Measurements from ENCODE around the gene DRC1. TPM values are rescaled to one million over a fixed set of nuclear protein-coding genes. Genes with fewer than 3 reads are reported as not detected.

DRC1 gene
- total and polyA plus RNA-seq, 2 of the 13 experiments (the other 11 are each of a cell fraction or from before 2014, with no cell fraction given): 0.07 TPM; not detected in 1

DNA sequence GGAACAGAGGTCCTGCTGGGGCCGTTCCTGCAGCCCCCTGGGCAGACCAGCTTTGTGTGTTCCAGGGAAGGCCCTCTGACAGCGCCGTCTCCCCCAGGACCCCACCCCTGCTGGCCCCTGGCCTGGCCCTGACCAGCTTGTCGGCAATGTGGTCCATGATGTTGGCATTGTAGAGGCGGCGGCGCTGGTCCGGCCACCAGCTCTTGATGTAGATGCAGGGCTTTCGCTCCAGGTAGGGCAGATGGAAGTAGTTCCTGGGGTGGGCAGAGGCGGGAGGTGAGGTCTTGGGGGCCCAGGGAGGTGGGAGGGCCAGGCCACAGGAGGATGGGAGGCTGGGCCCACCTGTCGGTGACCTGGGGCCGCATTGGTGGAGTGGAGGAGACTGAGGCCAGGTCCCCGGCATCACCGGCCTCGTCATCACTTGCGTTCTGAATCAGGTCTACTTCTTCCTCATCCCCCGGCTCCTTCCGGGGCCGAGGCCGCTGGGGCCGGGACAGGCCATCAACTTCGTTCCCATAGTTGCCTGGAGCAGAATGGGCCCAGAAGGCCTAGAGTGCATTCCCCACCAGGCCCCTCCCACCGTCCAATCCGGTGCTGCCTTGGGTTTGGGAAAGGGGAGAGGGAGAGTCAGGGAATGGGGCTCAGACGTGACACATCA, 77.5 kb downstream of the DRC1 start (continued):
- TF ChIP-seq SMARCC2 (IDR thresholded peaks at IDR 0.05): no peak
- TF ChIP-seq HNF1B (CRISPR knock-in tag; IDR thresholded peaks at IDR 0.05): no peak

GRCh38 chr2:26479789-26480565, 78.3 kb downstream of the DRC1 start:
- 12% methylated on average over 6 of the region's 21 CpGs for WGBS (ENCODE audit: low lambda C conversion rate)
- Histone ChIP-seq H3K36me3 (replicated peaks in 1 of 2; ENCODE audit: control insufficient read depth in 1 of 2, insufficient read depth in 2 of 2, low read length in 2 of 2) (no peaks in the 10 kb centered on the region), H3K79me2 (ENCODE audit: insufficient read depth, low read length) (no peaks in the 10 kb centered on the region), H3K9me3 (ENCODE audit: low read length) (no peaks in the 10 kb centered on the region), H2AFZ (ENCODE audit: low read length) (no peak overlapping the region), H4K20me1 (ENCODE audit: insufficient read depth, low read length) (no peaks in the 10 kb centered on the region), H3K27me3 (ENCODE audit: control insufficient read depth in 1 of 2, insufficient read depth in 2 of 2, low read length in 2 of 2) (peaks cover 0 to 25% of the 10 kb centered on the region in 2 experiments; a peak in 3 of 5 replicates), H3K9ac (ENCODE audit: insufficient read depth, low read depth, low read length) (no peak overlapping the region; the same call in 1 of the 2 replicates), H3K27ac (ENCODE audit: extremely low read length, insufficient read depth, low read length) (no peak overlapping the region), H3K4me1 (ENCODE audit: insufficient read depth, low read length) (peaks cover 40% of the 10 kb centered on the region), H3K4me3 (replicated peaks in 1 of 3; ENCODE audit: insufficient read depth in 1 of 3, low read depth in 2 of 3, low read length in 3 of 3) (peak overlapping the region in 1 of 3 experiments; percentile 61; a peak in 1 of 6 replicates), H3K4me2 (ENCODE audit: low read depth, low read length) (peak overlapping the region; percentile 68)
- ATAC-seq: peak; percentile 28
- in situ Hi-C loops (cut with HindIII; ENCODE audit: extremely low pct_ligation_motif_present, low pct_unique_long_range_greater_than_20kb) (no loop called here), intact Hi-C loops (cut with micrococcal nuclease; ENCODE audit: unreplicated experiment) (no loop called here)
- no TSS peak for BruUV-seq (replicated peaks)
- no peak for FAIRE-seq
- CTCF ChIA-PET (ENCODE audit: low intra/inter-chr PET ratio, low total read pairs): no interaction called here
- DNase-seq (ENCODE audit: low spot score): no peak
- POLR2A ChIA-PET: no interaction called here
- TF ChIP-seq ZSCAN29 (CRISPR knock-in tag; conservative IDR thresholded peaks at IDR 0.05) (no peak), BORCS8-MEF2B (CRISPR knock-in tag; IDR thresholded peaks at IDR 0.05) (peak; percentile 68; the same call in 1 of the 2 replicates), ZBTB8A (CRISPR knock-in tag; IDR thresholded peaks at IDR 0.05; ENCODE audit: borderline replicate concordance, low read depth) (no peak), ZNF264 (CRISPR knock-in tag; IDR thresholded peaks at IDR 0.05) (no peak), ZNF329 (CRISPR knock-in tag; IDR thresholded peaks at IDR 0.05; ENCODE audit: low read depth) (no peak), ZFP91 (CRISPR knock-in tag; IDR thresholded peaks at IDR 0.05; ENCODE audit: borderline replicate concordance) (peak; percentile 63; the same call in 1 of the 2 replicates), TSC22D2 (CRISPR knock-in tag; IDR thresholded peaks at IDR 0.05; ENCODE audit: borderline replicate concordance) (no peak), DNMT1 (CRISPR knock-in tag; IDR thresholded peaks at IDR 0.05) (0 out of 2 replicates have a peak, but pooled peaks have one; percentile 36), ZBTB10 (CRISPR knock-in tag; IDR thresholded peaks at IDR 0.05; ENCODE audit: borderline replicate concordance) (0 out of 2 replicates have a peak, but pooled peaks have one; percentile 59)
- TF ChIP-seq, protein P1, sequence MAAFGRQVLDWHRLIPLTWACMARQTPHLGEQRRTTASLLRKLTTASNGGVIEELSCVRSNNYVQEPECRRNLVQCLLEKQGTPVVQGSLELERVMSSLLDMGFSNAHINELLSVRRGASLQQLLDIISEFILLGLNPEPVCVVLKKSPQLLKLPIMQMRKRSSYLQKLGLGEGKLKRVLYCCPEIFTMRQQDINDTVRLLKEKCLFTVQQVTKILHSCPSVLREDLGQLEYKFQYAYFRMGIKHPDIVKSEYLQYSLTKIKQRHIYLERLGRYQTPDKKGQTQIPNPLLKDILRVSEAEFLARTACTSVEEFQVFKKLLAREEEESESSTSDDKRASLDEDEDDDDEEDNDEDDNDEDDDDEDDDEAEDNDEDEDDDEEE (CRISPR knock-in tag; IDR thresholded peaks at IDR 0.05): no peak
